Hepatocyte (in vitro differentiated cells): ENCODE measurements around the gene NETO1.

Source experiments
- EZH2phosphoT487 ChIP-seq: fragments of 200-600 bp; sonication (generic); IDR thresholded peaks from one replicate; pipeline ENCODE4 v1.6.1; 2018; ENCODE audit warnings: antibody characterized with exemption, mild to moderate bottlenecking, low read depth, moderate library complexity; ENCODE audit not compliant: unreplicated experiment, severe bottlenecking
- TF ChIP-seq, protein P1 (sequence below): fragments of 200-600 bp; sonication (generic); IDR thresholded peaks from 2 replicates; pipeline ENCODE4 v1.5.1; 2016; ENCODE audit warnings: antibody characterized with exemption, mild to moderate bottlenecking; ENCODE audit not compliant: poor library complexity

DNA sequence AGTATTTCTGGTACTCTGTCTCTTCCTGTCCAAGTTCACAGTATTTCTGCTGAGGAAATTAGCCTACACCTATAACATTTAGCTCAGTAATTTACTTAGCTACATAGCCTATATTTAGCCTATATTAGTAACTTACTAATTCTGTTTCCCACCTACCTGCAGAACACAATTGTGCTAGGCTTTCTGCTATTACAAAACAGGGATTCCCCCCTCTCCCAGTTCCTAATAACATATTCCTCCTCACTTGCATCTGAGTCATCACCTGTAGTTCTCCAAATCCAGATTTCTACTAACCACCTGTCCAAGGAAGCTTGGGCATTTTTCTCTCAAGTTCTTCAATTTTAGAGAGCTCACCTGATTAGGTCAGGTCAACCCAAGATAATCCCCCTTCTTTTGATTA, 94.9 kb downstream of the NETO1 start:
- TF ChIP-seq, protein P1, sequence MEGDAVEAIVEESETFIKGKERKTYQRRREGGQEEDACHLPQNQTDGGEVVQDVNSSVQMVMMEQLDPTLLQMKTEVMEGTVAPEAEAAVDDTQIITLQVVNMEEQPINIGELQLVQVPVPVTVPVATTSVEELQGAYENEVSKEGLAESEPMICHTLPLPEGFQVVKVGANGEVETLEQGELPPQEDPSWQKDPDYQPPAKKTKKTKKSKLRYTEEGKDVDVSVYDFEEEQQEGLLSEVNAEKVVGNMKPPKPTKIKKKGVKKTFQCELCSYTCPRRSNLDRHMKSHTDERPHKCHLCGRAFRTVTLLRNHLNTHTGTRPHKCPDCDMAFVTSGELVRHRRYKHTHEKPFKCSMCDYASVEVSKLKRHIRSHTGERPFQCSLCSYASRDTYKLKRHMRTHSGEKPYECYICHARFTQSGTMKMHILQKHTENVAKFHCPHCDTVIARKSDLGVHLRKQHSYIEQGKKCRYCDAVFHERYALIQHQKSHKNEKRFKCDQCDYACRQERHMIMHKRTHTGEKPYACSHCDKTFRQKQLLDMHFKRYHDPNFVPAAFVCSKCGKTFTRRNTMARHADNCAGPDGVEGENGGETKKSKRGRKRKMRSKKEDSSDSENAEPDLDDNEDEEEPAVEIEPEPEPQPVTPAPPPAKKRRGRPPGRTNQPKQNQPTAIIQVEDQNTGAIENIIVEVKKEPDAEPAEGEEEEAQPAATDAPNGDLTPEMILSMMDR, result no peak
- no peak for TF ChIP-seq EZH2phosphoT487
